Spleen (tissue), 11 donors: Measurements from ENCODE around the gene RALGAPA1. TPM values are rescaled to one million over a fixed set of nuclear protein-coding genes. Genes with fewer than 3 reads are reported as not detected.

Experiments
- DNase-seq: peaks from one replicate; pipeline ENCODE4 v3.0.0-alpha.2; 2020
- H3K27ac ChIP-seq, 8 donors: fragments of 200-600 bp; sonication (generic) in 7 of 8; 1 replicate in 4 of 8; 2 replicates in 4 of 8; pipeline versions ENCODE4 v1.5.0 to v1.8.0; 2016 to 2021; ENCODE audit warnings: inconsistent platforms in 4 of 8, mild to moderate bottlenecking in 4 of 8, moderate library complexity in 1 of 8
- H3K27me3 ChIP-seq, 7 donors: fragments of 200-600 bp; sonication (generic) in 6 of 7; replicated peaks in 1 of 7; 1 replicate in 4 of 7; 2 replicates in 3 of 7; pipeline versions ENCODE4 v1.5.0 to v1.8.0; 2016 to 2021; ENCODE audit warnings: inconsistent platforms in 3 of 7, mild to moderate bottlenecking in 1 of 7
- H3K36me3 ChIP-seq, 6 donors: fragments of 200-600 bp; sonication (generic) in 5 of 6; 1 replicate in 4 of 6; 2 replicates in 2 of 6; pipeline versions ENCODE4 v1.5.0 to v1.8.0; 2016 to 2021; ENCODE audit warnings: inconsistent platforms in 2 of 6
- H3K4me1 ChIP-seq, 6 donors: fragments of 200-600 bp; sonication (generic) in 5 of 6; 1 replicate in 3 of 6; 2 replicates in 3 of 6; pipeline versions ENCODE4 v1.5.0 to v1.8.0; 2016 to 2021; ENCODE audit warnings: inconsistent platforms in 3 of 6
- H3K4me3 ChIP-seq, 8 donors: fragments of 200-600 bp; sonication (generic) in 7 of 8; 1 replicate in 4 of 8; 2 replicates in 4 of 8; pipeline versions ENCODE4 v1.5.0 to v1.8.0; 2016 to 2021; ENCODE audit warnings: inconsistent platforms in 4 of 8, mild to moderate bottlenecking in 4 of 8, moderate library complexity in 2 of 8
- H3K9me3 ChIP-seq, 8 donors: fragments of 200-600 bp; sonication (generic) in 7 of 8; 1 replicate in 4 of 8; 2 replicates in 4 of 8; pipeline versions ENCODE4 v1.5.0 to v1.8.0; 2016 to 2021; ENCODE audit warnings: inconsistent platforms in 4 of 8
- POLR2A ChIP-seq, 3 donors: fragments of 450-650 bp; IDR thresholded peaks; one replicate each; pipeline ENCODE4 v1.5.1; 2017; ENCODE audit warnings: antibody characterized with exemption in 3 of 3, mild to moderate bottlenecking in 1 of 3
- POLR2AphosphoS5 ChIP-seq, 3 donors: sonication (generic); formaldehyde crosslinking; IDR thresholded peaks; one replicate each; pipeline ENCODE4 v1.5.1; 2017; ENCODE audit warnings: antibody characterized with exemption in 3 of 3
- WGBS, 5 donors: extraction: QIAGEN DNeasy Blood & Tissue Kit in 3 of 5; methylation state at CpG; one replicate each; pipeline versions ENCODE4 v1.1.5 to v1.1.7; 2013 to 2018; 5-methylcytosine and 5-hydroxymethylcytosine counted together
- intact Hi-C: fragments of 100-400 bp; cut with DNase I; formaldehyde crosslinking; loops from one replicate; pipeline ENCODE4 v1.15.0; 2023; ENCODE audit warnings: low total_unique reads
- polyA plus RNA-seq, 3 donors: library from polyadenylated mRNA; stranded (reverse); fragments of 200-250 nt; gene quantifications; one replicate each; pipeline ENCODE4 v1.2.1, GENCODE V29; 2013
- total RNA-seq, 7 donors: library from RNA; depleted of rRNA in 3 of 7; stranded (reverse); fragments of >200 nt in 3 of 7; fragmentation: NEBNext Ultra II Directional in 4 of 7; extraction: Animal tissue kit (Norgen Biotek cat#: 25700) in 4 of 7; gene quantifications; one replicate each; pipeline versions ENCODE4 v1.1.0 to v1.2.1, GENCODE V29; 2016 to 2021
- TF ChIP-seq, protein P1 (sequence below), 11 experiments: fragments of 200-600 bp in 7 of 11; fragments of 450-650 bp in 4 of 11; sonication (generic) in 4 of 11; IDR thresholded peaks in 8 of 11; conservative IDR thresholded peaks in 3 of 11; 1 replicate in 7 of 11; 2 replicates in 4 of 11; pipeline versions ENCODE4 v1.4.0 to v1.8.0; 2016 to 2021; ENCODE audit warnings: antibody characterized with exemption in 11 of 11, inconsistent platforms in 4 of 11, mild to moderate bottlenecking in 1 of 11
- donor health status: healthy with polysubstance abuse.
- donor health status: DM: no; HTN: no; CAD: no; lungs with moderate emphysema.
- donor health status: DM: no; HTN: no; CAD: no.
- donor health status: Bipolar disorder and iron deficiency.
- donor health status: healthy.
- donor health status: DM: no; HTN: no; CAD: no.
- donor health status: DM: yes; HTN: yes; CAD: no.

RALGAPA1 gene
- total and polyA plus RNA-seq, 10 donors, result 9.7 to 76.0 (median 52.2) TPM

DNA sequence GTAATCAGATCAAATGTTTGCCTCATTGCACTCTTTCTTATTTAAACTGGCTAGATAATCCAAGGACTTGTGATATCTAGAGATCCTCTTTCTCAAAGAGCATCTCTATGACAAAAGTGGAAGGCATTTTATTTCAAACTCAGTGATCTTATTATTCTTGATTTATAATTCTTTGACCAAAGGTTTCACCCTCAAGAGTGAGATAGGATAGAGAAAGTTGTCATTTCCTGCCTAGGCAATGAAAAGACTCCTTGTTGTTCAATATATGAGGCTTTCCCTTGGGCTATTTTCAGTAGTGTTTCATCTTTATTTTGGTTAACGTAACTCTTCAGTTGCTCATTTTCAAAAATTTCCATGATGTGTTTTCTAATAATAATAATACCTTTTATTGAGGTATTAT lies 293.2 kb downstream of the RALGAPA1 start:
- H3K4me1 ChIP-seq, result no peaks in the 10 kb centered on the region
- intact Hi-C loops, result no loop called here
- no peaks in the 10 kb centered on the region for H3K36me3 ChIP-seq
- TF ChIP-seq POLR2A (IDR thresholded peaks at IDR 0.05) (no peak), POLR2AphosphoS5 (IDR thresholded peaks at IDR 0.05) (no peak)
- TF ChIP-seq, protein P1, sequence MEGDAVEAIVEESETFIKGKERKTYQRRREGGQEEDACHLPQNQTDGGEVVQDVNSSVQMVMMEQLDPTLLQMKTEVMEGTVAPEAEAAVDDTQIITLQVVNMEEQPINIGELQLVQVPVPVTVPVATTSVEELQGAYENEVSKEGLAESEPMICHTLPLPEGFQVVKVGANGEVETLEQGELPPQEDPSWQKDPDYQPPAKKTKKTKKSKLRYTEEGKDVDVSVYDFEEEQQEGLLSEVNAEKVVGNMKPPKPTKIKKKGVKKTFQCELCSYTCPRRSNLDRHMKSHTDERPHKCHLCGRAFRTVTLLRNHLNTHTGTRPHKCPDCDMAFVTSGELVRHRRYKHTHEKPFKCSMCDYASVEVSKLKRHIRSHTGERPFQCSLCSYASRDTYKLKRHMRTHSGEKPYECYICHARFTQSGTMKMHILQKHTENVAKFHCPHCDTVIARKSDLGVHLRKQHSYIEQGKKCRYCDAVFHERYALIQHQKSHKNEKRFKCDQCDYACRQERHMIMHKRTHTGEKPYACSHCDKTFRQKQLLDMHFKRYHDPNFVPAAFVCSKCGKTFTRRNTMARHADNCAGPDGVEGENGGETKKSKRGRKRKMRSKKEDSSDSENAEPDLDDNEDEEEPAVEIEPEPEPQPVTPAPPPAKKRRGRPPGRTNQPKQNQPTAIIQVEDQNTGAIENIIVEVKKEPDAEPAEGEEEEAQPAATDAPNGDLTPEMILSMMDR (IDR thresholded peaks at IDR 0.05 in 8 of 11, conservative IDR thresholded peaks at IDR 0.05 in 3 of 11), result no peak
- H3K27me3 ChIP-seq, result peaks cover 0 to 4% (median 0%) of the 10 kb centered on the region in 7 donors
- WGBS, 5 donors, result 85 to 89% (median 87%) methylated on average over 1 of the region's 1 CpG
- H3K9me3 ChIP-seq, result no peaks in the 10 kb centered on the region
- no peak overlapping the region for H3K4me3 ChIP-seq
- no peak overlapping the region for H3K27ac ChIP-seq
- no peak for DNase-seq

DNA sequence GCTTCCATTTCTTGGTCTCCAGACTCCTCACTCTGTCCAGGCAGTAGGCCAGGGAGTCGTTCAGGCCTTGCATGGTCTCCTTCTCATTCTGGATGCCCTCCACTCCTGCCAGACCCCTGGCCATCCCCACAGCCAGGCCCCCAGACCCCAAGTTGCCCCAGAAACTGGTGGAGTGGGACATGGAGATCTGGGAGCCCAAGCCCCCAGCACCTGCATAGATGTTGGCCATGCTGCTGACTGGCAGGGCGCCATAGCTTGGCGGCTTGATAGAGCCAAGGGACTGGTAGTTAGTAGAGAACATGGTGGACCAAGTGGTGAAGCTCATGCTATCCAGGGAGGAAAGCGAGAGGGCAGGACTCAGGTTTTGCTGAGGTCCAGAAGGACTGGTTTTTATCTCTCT lies 296.3 kb downstream of the RALGAPA1 start:
- no peaks in the 10 kb centered on the region for H3K9me3 ChIP-seq
- WGBS, 5 donors, result 77 to 97% (median 83%) methylated on average over 4 of the region's 4 CpGs
- H3K4me3 ChIP-seq, result no peak overlapping the region
- no peak overlapping the region for H3K27ac ChIP-seq
- intact Hi-C loops, result no loop called here
- no peaks in the 10 kb centered on the region for H3K36me3 ChIP-seq
- DNase-seq, result no peak
- TF ChIP-seq POLR2AphosphoS5 (IDR thresholded peaks at IDR 0.05) (no peak), POLR2A (IDR thresholded peaks at IDR 0.05) (no peak)
- TF ChIP-seq, protein P1 (IDR thresholded peaks at IDR 0.05 in 8 of 11, conservative IDR thresholded peaks at IDR 0.05 in 3 of 11), result no peak
- no peaks in the 10 kb centered on the region for H3K4me1 ChIP-seq
- H3K27me3 ChIP-seq, result no peaks in the 10 kb centered on the region

DNA sequence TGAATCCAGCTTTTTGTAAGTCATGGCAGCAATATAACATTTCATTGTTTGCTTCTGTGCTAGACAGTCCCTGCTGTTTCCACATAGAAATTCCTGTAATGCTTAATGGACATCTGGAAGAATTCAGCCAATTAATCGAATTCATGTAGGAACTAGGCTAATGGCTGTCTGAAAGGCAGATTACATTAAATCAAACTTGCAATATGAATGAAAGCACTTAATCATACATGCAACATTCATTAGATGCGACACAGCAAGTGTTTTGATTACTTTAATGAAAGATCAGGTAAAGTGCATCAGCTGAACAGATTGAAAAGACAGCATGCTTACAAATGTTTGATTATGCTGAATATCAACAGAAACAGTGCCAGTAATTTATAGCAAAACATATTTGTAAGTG lies 299.2 kb downstream of the RALGAPA1 start:
- WGBS, 5 donors, result 87 to 95% (median 88%) methylated on average over 2 of the region's 2 CpGs
- H3K36me3 ChIP-seq, result no peaks in the 10 kb centered on the region
- H3K4me1 ChIP-seq, result no peaks in the 10 kb centered on the region
- DNase-seq, result no peak
- intact Hi-C loops, result no loop called here
- TF ChIP-seq POLR2AphosphoS5 (IDR thresholded peaks at IDR 0.05), result no peak
- TF ChIP-seq POLR2A (IDR thresholded peaks at IDR 0.05), result no peak
- TF ChIP-seq, protein P1 (IDR thresholded peaks at IDR 0.05 in 8 of 11, conservative IDR thresholded peaks at IDR 0.05 in 3 of 11), result no peak
- H3K27ac ChIP-seq, result no peak overlapping the region
- no peak overlapping the region for H3K4me3 ChIP-seq
- no peaks in the 10 kb centered on the region for H3K9me3 ChIP-seq
- H3K27me3 ChIP-seq, result no peaks in the 10 kb centered on the region

DNA sequence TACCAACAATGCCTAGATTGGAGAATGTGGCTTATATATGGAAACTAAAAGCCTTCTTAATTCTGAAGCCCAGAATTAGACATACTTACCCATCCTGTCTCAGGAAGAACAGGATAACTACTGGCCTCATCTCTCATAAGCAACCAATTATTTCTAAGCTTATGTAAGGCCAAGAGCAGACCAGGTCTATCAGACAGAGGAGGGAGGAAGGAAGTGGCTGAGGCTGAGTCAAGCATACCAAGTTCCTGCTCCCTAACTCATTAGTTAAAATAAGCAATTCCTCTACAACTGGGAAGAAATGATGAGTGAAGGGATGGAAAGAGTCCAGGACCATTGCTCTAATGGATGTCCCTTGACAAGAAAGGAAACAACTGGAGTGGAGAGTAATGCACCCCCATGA lies 302.2 kb downstream of the RALGAPA1 start:
- Histone ChIP-seq H3K36me3 (no peaks in the 10 kb centered on the region), H3K27me3 (no peaks in the 10 kb centered on the region), H3K4me1 (no peaks in the 10 kb centered on the region), H3K27ac (no peak overlapping the region), H3K4me3 (no peak overlapping the region), H3K9me3 (no peaks in the 10 kb centered on the region)
- DNase-seq, result no peak
- intact Hi-C loops, result no loop called here
- no peak for TF ChIP-seq POLR2A (IDR thresholded peaks at IDR 0.05)
- TF ChIP-seq POLR2AphosphoS5 (IDR thresholded peaks at IDR 0.05), result no peak
- TF ChIP-seq, protein P1 (IDR thresholded peaks at IDR 0.05 in 8 of 11, conservative IDR thresholded peaks at IDR 0.05 in 3 of 11), result no peak
